ENCODE data around the gene VDAC1. TPM values are rescaled to one million over a fixed set of nuclear protein-coding genes. Genes with fewer than 3 reads are reported as not detected.

Gene VDAC1
- total RNA-seq, 1 experiment from 2014 or later: 334 TPM

GRCh38 chr5:134003817-134004625 is 754 bp downstream of the VDAC1 start:
- Mint-ChIP-seq H3K4me3 (ENCODE audit: unreplicated experiment) (peak overlapping the region; percentile 90), H3K36me3 (ENCODE audit: insufficient read depth, unreplicated experiment) (peaks cover 30% of the 10 kb centered on the region), H3K4me1 (ENCODE audit: insufficient read depth, unreplicated experiment) (peaks cover 47% of the 10 kb centered on the region), H3K9me3 (ENCODE audit: unreplicated experiment) (no peaks in the 10 kb centered on the region), H3K27me3 (ENCODE audit: insufficient read depth, unreplicated experiment) (no peaks in the 10 kb centered on the region), H3K27ac (ENCODE audit: low read depth, unreplicated experiment) (peak overlapping the region; percentile 95)
- TF ChIP-seq CTCF (IDR thresholded peaks at IDR 0.05; ENCODE audit: unreplicated experiment): no peak
- peak; percentile 51 for DNase-seq (ENCODE audit: unreplicated experiment)
- POLR2A ChIA-PET: interaction anchor here (0.5 to 4.1 kb wide), 28 partner anchors 10 to 1252 kb away, joined by 3 to 51 read pairs (median 4); partner anchors contain the start of genes AFF4, C5orf15, HSPA4 and PPP2CA
- CTCF ChIA-PET: interaction anchor here (1.0 to 1.3 kb wide), 8 partner anchors 14 to 143 kb away, joined by 3 to 6 read pairs (median 3); no protein-coding TSS in a partner anchor
- BruUV-seq (replicated peaks): no TSS peak
- intact Hi-C loops (cut with micrococcal nuclease): no loop called here

- H3K9me3 Mint-ChIP-seq (ENCODE audit: unreplicated experiment): no peaks in the 10 kb centered on the region
- peak overlapping the region; percentile 95 for H3K27ac Mint-ChIP-seq (ENCODE audit: low read depth, unreplicated experiment)
- no peak for DNase-seq (ENCODE audit: unreplicated experiment)
- H3K27me3 Mint-ChIP-seq (ENCODE audit: insufficient read depth, unreplicated experiment): no peaks in the 10 kb centered on the region
- intact Hi-C loops (cut with micrococcal nuclease): no loop called here
- H3K4me3 Mint-ChIP-seq (ENCODE audit: unreplicated experiment): peak overlapping the region; percentile 90
- peaks cover 48% of the 10 kb centered on the region for H3K4me1 Mint-ChIP-seq (ENCODE audit: insufficient read depth, unreplicated experiment)
- H3K36me3 Mint-ChIP-seq (ENCODE audit: insufficient read depth, unreplicated experiment): peaks cover 31% of the 10 kb centered on the region
- TF ChIP-seq CTCF (IDR thresholded peaks at IDR 0.05; ENCODE audit: unreplicated experiment): no peak
- CTCF ChIA-PET: interaction anchor here (0.6 to 1.9 kb wide), 9 partner anchors 15 to 143 kb away, joined by 3 to 9 read pairs (median 3); no protein-coding TSS in a partner anchor
- TSS peak; percentile 49 for BruUV-seq (replicated peaks)
- POLR2A ChIA-PET: interaction anchor here (0.5 to 4.1 kb wide), 23 partner anchors 9 to 1253 kb away, joined by 3 to 51 read pairs (median 4); partner anchors contain the start of genes AFF4, C5orf15, HSPA4 and PPP2CA
Measured at GRCh38 chr5:134003064-134003816, 1.5 kb downstream of the VDAC1 start.

GRCh38 chr5:134001938-134002731 is 2.6 kb downstream of the VDAC1 start:
- DNase-seq (ENCODE audit: unreplicated experiment): no peak
- no peak for TF ChIP-seq CTCF (IDR thresholded peaks at IDR 0.05; ENCODE audit: unreplicated experiment)
- H3K4me1 Mint-ChIP-seq (ENCODE audit: insufficient read depth, unreplicated experiment): peaks cover 48% of the 10 kb centered on the region
- peaks cover 36% of the 10 kb centered on the region for H3K36me3 Mint-ChIP-seq (ENCODE audit: insufficient read depth, unreplicated experiment)
- H3K4me3 Mint-ChIP-seq (ENCODE audit: unreplicated experiment): peak overlapping the region; percentile 90
- ChIA-PET POLR2A (interaction anchor here (0.5 to 4.1 kb wide), 4 partner anchors 8 to 223 kb away, joined by 3 to 51 read pairs (median 20); partner anchors contain the start of gene PPP2CA), CTCF (interaction anchor here (0.6 to 1.9 kb wide), 2 partner anchors 37 to 882 kb away, joined by 5 to 9 read pairs; no protein-coding TSS in a partner anchor)
- H3K9me3 Mint-ChIP-seq (ENCODE audit: unreplicated experiment): no peaks in the 10 kb centered on the region
- BruUV-seq (replicated peaks): no TSS peak
- peak overlapping the region; percentile 95 for H3K27ac Mint-ChIP-seq (ENCODE audit: low read depth, unreplicated experiment)
- intact Hi-C loops (cut with micrococcal nuclease): no loop called here
- no peaks in the 10 kb centered on the region for H3K27me3 Mint-ChIP-seq (ENCODE audit: insufficient read depth, unreplicated experiment)
